ENCODE measurements around the gene MAP3K21.

MAP3K21 gene

DNA sequence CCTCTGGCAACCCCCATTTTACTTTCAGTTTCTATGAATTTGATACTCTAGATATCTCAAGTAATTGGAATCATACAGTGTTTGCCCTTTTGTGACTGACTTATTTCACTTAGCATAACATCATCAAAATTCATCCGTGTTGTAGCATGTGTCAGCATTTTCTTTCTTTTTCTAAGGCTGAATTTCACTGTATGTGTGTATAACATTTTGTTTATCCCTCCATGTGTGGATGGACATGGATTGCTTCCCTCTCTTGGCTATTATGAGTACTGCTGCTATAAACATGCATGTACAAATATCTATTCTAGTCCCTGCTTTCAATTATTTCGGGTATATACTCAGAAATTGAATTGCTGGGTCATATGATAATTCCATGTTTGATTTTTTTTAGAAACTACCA lies 97.3 kb downstream of the MAP3K21 start:
- Histone ChIP-seq H3K23ac (ENCODE audit: low read length) (no peak overlapping the region), H4K8ac (ENCODE audit: low read depth, low read length) (no peak overlapping the region), H2AFZ (ENCODE audit: insufficient read depth, low read length, poor library complexity) (no peak overlapping the region), H3K79me2 (ENCODE audit: control insufficient read depth, insufficient read depth, low read length, poor library complexity) (no peaks in the 10 kb centered on the region), H3K4me2 (ENCODE audit: low read length) (no peak overlapping the region), H3K4me1 (ENCODE audit: control insufficient read depth in 1 of 2, insufficient read depth in 2 of 2, low read length in 2 of 2) (no peaks in the 10 kb centered on the region), H3K14ac (ENCODE audit: low read length) (no peak overlapping the region), H3K9me3 (ENCODE audit: insufficient read depth, low read depth, low read length) (no peaks in the 10 kb centered on the region), H2BK120ac (ENCODE audit: insufficient read depth, low read length, poor library complexity) (no peak overlapping the region), H3K27ac (ENCODE audit: low read depth, low read length) (no peak overlapping the region), H2AK5ac (ENCODE audit: low read length) (no peak overlapping the region), H4K12ac (ENCODE audit: low read depth, low read length) (no peak overlapping the region), H3K27me3 (ENCODE audit: insufficient read depth, low read length) (no peaks in the 10 kb centered on the region), H3K18ac (ENCODE audit: low read length) (no peak overlapping the region), H4K91ac (ENCODE audit: low read depth, low read length) (no peak overlapping the region), H3K36me3 (ENCODE audit: control insufficient read depth in 1 of 2, insufficient read depth in 2 of 2, low read length in 2 of 2) (no peaks in the 10 kb centered on the region), H3K4ac (ENCODE audit: low read depth, low read length) (no peak overlapping the region), H2BK12ac (ENCODE audit: low read length) (no peak overlapping the region), H3K9ac (ENCODE audit: low read length) (no peak overlapping the region), H2BK5ac (ENCODE audit: low read depth, low read length, poor library complexity) (no peak overlapping the region), H3K79me1 (ENCODE audit: low read length) (no peaks in the 10 kb centered on the region), H3K4me3 (ENCODE audit: low read depth, low read length) (no peak overlapping the region)
- no peak for DNase-seq
- no CpG with 5 or more reads among the region's 2 CpGs for WGBS (ENCODE audit: extremely low coverage, insufficient coverage, insufficient read length)

DNA sequence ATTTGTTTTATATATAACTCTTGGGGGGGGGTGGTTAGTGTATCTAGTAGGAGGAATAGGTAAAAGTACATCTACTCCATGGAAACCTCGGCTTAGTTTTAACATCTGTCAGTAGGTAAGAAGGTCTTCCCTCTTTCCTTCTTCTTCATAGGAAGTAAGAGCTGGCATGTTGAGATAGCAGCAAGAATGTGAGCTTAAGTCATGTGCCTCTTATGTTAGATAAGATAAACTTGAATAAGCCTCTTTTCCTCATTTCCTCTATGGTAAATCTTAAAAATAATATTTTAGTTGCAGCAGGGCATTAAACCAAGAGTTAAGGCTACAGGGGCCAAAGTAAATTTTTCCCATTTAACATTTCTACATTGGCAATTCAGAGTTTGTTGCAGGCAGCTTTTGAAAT lies 100.4 kb downstream of the MAP3K21 start:
- Histone ChIP-seq H3K27me3 (ENCODE audit: insufficient read depth, low read length) (no peaks in the 10 kb centered on the region), H4K8ac (ENCODE audit: low read depth, low read length) (no peak overlapping the region)

GRCh38 chr1:233431753-233432403 lies 104.4 kb downstream of the MAP3K21 start:
- H3K4me1 ChIP-seq (ENCODE audit: control insufficient read depth in 1 of 2, insufficient read depth in 2 of 2, low read length in 2 of 2): no peaks in the 10 kb centered on the region

More for the DNA sequence above, 100.4 kb downstream of the MAP3K21 start:
- WGBS (ENCODE audit: extremely low coverage, insufficient coverage, insufficient read length): no CpG with 5 or more reads among the region's 1 CpG
- no peaks in the 10 kb centered on the region for H3K4me1 ChIP-seq (ENCODE audit: control insufficient read depth in 1 of 2, insufficient read depth in 2 of 2, low read length in 2 of 2)
- DNase-seq: no peak
- H3K14ac ChIP-seq (ENCODE audit: low read length): no peak overlapping the region
- no peak overlapping the region for H2BK5ac ChIP-seq (ENCODE audit: low read depth, low read length, poor library complexity)
- H3K36me3 ChIP-seq (ENCODE audit: control insufficient read depth in 1 of 2, insufficient read depth in 2 of 2, low read length in 2 of 2): no peaks in the 10 kb centered on the region
- no peak overlapping the region for H4K12ac ChIP-seq (ENCODE audit: low read depth, low read length)
- H3K79me1 ChIP-seq (ENCODE audit: low read length): no peaks in the 10 kb centered on the region
- H3K79me2 ChIP-seq (ENCODE audit: control insufficient read depth, insufficient read depth, low read length, poor library complexity): no peaks in the 10 kb centered on the region
- no peak overlapping the region for H2AFZ ChIP-seq (ENCODE audit: insufficient read depth, low read length, poor library complexity)
- no peak overlapping the region for H2BK12ac ChIP-seq (ENCODE audit: low read length)
- H3K27ac ChIP-seq (ENCODE audit: low read depth, low read length): no peak overlapping the region
- no peak overlapping the region for H3K23ac ChIP-seq (ENCODE audit: low read length)
- H3K4me2 ChIP-seq (ENCODE audit: low read length): no peak overlapping the region
- no peak overlapping the region for H3K4me3 ChIP-seq (ENCODE audit: low read depth, low read length)
- no peak overlapping the region for H3K9ac ChIP-seq (ENCODE audit: low read length)
- H4K91ac ChIP-seq (ENCODE audit: low read depth, low read length): no peak overlapping the region
- no peak overlapping the region for H3K18ac ChIP-seq (ENCODE audit: low read length)
- no peaks in the 10 kb centered on the region for H3K9me3 ChIP-seq (ENCODE audit: insufficient read depth, low read depth, low read length)
- no peak overlapping the region for H2AK5ac ChIP-seq (ENCODE audit: low read length)
- H2BK120ac ChIP-seq (ENCODE audit: insufficient read depth, low read length, poor library complexity): no peak overlapping the region
- no peak overlapping the region for H3K4ac ChIP-seq (ENCODE audit: low read depth, low read length)

DNA sequence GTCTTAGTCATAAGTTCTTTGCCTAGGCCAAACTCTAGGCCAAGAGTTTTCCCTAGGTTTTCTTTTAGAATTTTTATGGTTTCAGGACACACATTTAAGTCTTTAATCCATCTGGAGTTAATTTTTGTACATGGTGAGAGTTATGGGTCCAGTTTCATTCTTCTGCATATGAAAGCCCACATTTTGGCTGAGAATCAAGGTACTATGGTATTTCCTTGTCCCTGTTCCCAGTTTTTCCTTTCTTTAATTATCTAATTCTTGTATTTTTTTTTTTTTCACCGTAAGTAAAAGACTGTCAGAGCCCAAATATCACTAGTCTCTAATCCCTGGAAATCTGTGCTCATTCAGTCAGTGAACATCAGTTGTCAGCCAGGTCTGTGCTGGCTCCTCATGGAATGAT lies 105.4 kb downstream of the MAP3K21 start:
- Histone ChIP-seq H3K4me1 (ENCODE audit: control insufficient read depth in 1 of 2, insufficient read depth in 2 of 2, low read length in 2 of 2) (no peaks in the 10 kb centered on the region), H2BK120ac (ENCODE audit: insufficient read depth, low read length, poor library complexity) (no peak overlapping the region), H3K23ac (ENCODE audit: low read length) (no peak overlapping the region), H3K18ac (ENCODE audit: low read length) (no peak overlapping the region), H3K27ac (ENCODE audit: low read depth, low read length) (no peak overlapping the region), H3K9ac (ENCODE audit: low read length) (no peak overlapping the region), H3K4me2 (ENCODE audit: low read length) (no peak overlapping the region), H2BK5ac (ENCODE audit: low read depth, low read length, poor library complexity) (no peak overlapping the region), H3K9me3 (ENCODE audit: insufficient read depth, low read depth, low read length) (no peaks in the 10 kb centered on the region), H4K91ac (ENCODE audit: low read depth, low read length) (no peak overlapping the region), H3K79me1 (ENCODE audit: low read length) (no peaks in the 10 kb centered on the region), H3K36me3 (ENCODE audit: control insufficient read depth in 1 of 2, insufficient read depth in 2 of 2, low read length in 2 of 2) (no peaks in the 10 kb centered on the region), H2BK12ac (ENCODE audit: low read length) (no peak overlapping the region), H3K79me2 (ENCODE audit: control insufficient read depth, insufficient read depth, low read length, poor library complexity) (no peaks in the 10 kb centered on the region), H3K14ac (ENCODE audit: low read length) (no peak overlapping the region), H3K4me3 (ENCODE audit: low read depth, low read length) (no peak overlapping the region), H3K4ac (ENCODE audit: low read depth, low read length) (no peak overlapping the region), H4K8ac (ENCODE audit: low read depth, low read length) (no peak overlapping the region), H2AFZ (ENCODE audit: insufficient read depth, low read length, poor library complexity) (no peak overlapping the region), H2AK5ac (ENCODE audit: low read length) (no peak overlapping the region), H4K12ac (ENCODE audit: low read depth, low read length) (no peak overlapping the region), H3K27me3 (ENCODE audit: insufficient read depth, low read length) (no peaks in the 10 kb centered on the region)
- no CpG with 5 or more reads among the region's 1 CpG for WGBS (ENCODE audit: extremely low coverage, insufficient coverage, insufficient read length)
- no peak for DNase-seq

More at GRCh38 chr1:233431753-233432403, 104.4 kb downstream of the MAP3K21 start:
- no peak for DNase-seq
- Histone ChIP-seq H3K9me3 (ENCODE audit: insufficient read depth, low read depth, low read length) (no peaks in the 10 kb centered on the region), H3K79me1 (ENCODE audit: low read length) (no peaks in the 10 kb centered on the region), H2BK12ac (ENCODE audit: low read length) (no peak overlapping the region), H3K27ac (ENCODE audit: low read depth, low read length) (no peak overlapping the region), H3K18ac (ENCODE audit: low read length) (no peak overlapping the region), H4K8ac (ENCODE audit: low read depth, low read length) (no peak overlapping the region), H3K4ac (ENCODE audit: low read depth, low read length) (no peak overlapping the region), H3K23ac (ENCODE audit: low read length) (no peak overlapping the region), H4K91ac (ENCODE audit: low read depth, low read length) (no peak overlapping the region), H3K4me3 (ENCODE audit: low read depth, low read length) (no peak overlapping the region), H2BK120ac (ENCODE audit: insufficient read depth, low read length, poor library complexity) (no peak overlapping the region), H2AK5ac (ENCODE audit: low read length) (no peak overlapping the region), H3K4me2 (ENCODE audit: low read length) (no peak overlapping the region), H4K12ac (ENCODE audit: low read depth, low read length) (no peak overlapping the region), H3K36me3 (ENCODE audit: control insufficient read depth in 1 of 2, insufficient read depth in 2 of 2, low read length in 2 of 2) (no peaks in the 10 kb centered on the region), H3K14ac (ENCODE audit: low read length) (no peak overlapping the region), H3K9ac (ENCODE audit: low read length) (no peak overlapping the region), H3K27me3 (ENCODE audit: insufficient read depth, low read length) (no peaks in the 10 kb centered on the region), H2BK5ac (ENCODE audit: low read depth, low read length, poor library complexity) (no peak overlapping the region), H3K79me2 (ENCODE audit: control insufficient read depth, insufficient read depth, low read length, poor library complexity) (no peaks in the 10 kb centered on the region), H2AFZ (ENCODE audit: insufficient read depth, low read length, poor library complexity) (no peak overlapping the region)
- WGBS (ENCODE audit: extremely low coverage, insufficient coverage, insufficient read length): no CpG with 5 or more reads among the region's 3 CpGs
